Esophagus muscularis mucosa (tissue), 4 donors: ENCODE results near the gene SLC7A1.

Experiments
- EP300 ChIP-seq: sonication (generic); formaldehyde crosslinking; IDR thresholded peaks from one replicate; pipeline ENCODE4 v1.6.1; 2017; ENCODE audit warnings: antibody characterized with exemption
- POLR2A ChIP-seq: fragments of 450-650 bp; IDR thresholded peaks from one replicate; pipeline ENCODE4 v1.6.1; 2017; ENCODE audit warnings: antibody characterized with exemption, moderate library complexity, mild to moderate bottlenecking, low read depth
- POLR2AphosphoS5 ChIP-seq, 2 donors: sonication (generic); formaldehyde crosslinking; IDR thresholded peaks; one replicate each; pipeline ENCODE4 v1.6.1; 2017; ENCODE audit warnings: antibody characterized with exemption in 2 of 2
- TF ChIP-seq, protein P1 (sequence below), 3 experiments: fragments of 200-600 bp in 2 of 3; fragments of 450-650 bp in 1 of 3; sonication (generic) in 2 of 3; IDR thresholded peaks; one replicate each; pipeline ENCODE4 v1.5.1; 2017 to 2019; ENCODE audit warnings: antibody characterized with exemption in 3 of 3, mild to moderate bottlenecking in 2 of 3, moderate library complexity in 1 of 3

DNA sequence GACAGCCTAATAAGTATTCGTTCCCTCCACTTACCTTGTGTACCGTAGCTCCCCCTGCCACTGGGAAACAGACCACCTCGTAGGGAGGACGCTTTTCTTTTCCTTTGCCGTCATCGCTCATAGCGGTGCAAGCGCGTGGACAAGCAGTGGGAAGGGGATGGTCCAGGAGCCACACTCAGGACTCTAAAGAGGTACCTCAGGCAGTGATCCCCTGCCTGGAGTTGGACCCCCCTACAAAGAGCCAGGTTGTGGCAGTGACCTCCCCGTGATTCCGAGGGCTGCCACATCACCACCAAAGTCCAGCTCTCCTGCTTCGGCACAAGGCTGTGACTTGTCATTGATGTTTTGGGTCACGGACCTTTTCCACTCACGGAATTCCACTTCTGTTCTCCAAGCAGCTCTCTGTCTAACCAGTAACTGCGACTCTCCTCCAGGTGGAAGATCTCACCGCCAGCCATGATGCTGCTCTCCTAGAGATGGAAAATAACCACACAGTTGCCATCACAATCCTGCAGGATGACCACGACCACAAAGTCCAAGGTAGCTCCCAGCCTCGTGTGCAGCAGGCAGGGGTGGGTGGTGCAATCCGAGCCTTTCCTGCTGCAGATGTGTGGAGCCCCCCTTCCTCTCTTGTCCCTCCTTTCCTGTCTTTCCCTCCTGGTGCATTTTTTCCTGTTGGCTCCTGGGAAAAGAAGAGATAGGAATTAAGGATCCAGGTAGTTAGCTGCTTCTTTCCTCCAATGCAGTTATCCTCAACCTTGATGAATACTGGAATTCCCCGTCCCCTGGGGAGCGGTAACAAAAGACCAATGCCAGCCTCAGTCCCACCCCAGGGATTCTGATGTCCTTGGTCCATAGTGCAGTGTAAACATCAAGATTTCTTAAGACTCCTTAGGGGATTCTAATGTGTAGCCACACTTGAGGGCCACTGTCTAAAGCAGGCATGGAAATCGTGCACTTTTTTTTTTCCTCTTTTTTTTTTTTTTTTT, 107.7 kb downstream of the SLC7A1 start:
- TF ChIP-seq, protein P1, sequence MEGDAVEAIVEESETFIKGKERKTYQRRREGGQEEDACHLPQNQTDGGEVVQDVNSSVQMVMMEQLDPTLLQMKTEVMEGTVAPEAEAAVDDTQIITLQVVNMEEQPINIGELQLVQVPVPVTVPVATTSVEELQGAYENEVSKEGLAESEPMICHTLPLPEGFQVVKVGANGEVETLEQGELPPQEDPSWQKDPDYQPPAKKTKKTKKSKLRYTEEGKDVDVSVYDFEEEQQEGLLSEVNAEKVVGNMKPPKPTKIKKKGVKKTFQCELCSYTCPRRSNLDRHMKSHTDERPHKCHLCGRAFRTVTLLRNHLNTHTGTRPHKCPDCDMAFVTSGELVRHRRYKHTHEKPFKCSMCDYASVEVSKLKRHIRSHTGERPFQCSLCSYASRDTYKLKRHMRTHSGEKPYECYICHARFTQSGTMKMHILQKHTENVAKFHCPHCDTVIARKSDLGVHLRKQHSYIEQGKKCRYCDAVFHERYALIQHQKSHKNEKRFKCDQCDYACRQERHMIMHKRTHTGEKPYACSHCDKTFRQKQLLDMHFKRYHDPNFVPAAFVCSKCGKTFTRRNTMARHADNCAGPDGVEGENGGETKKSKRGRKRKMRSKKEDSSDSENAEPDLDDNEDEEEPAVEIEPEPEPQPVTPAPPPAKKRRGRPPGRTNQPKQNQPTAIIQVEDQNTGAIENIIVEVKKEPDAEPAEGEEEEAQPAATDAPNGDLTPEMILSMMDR (IDR thresholded peaks at IDR 0.05) = no peak
- TF ChIP-seq POLR2A (no peak), EP300 (no peak), POLR2AphosphoS5 (IDR thresholded peaks at IDR 0.05) (no peak)
